Stimulated activated memory B cell treated with anti-CD40 and anti-IgM and Interleukin-4, amounts not matched to agents 10 μg/mL and 1 μg/mL and 100 μg/mL, for 72 hours (primary cell): ENCODE measurements around the gene SLC26A11.
"Not testable (repeated sequence)": the region's sequence is repeated elsewhere in the genome, so short reads cannot be mapped to it uniquely, and the experiment has no call there.

ENCODE experiments used
- ATAC-seq: fragments of 150-1000 bp; cut with Tn5 transposase; 2 replicates; pipeline ENCODE4 v1.10.0; 2021
- H3K27ac Mint-ChIP-seq: one replicate; pipeline ENCODE4 v1.8.0; 2022; ENCODE audit warnings: mild to moderate bottlenecking, mixed read lengths
- H3K27me3 Mint-ChIP-seq: one replicate; pipeline ENCODE4 v1.8.0; 2022; ENCODE audit warnings: mixed read lengths
- H3K36me3 Mint-ChIP-seq: one replicate; pipeline ENCODE4 v1.8.0; 2022; ENCODE audit warnings: mixed read lengths
- H3K4me1 Mint-ChIP-seq: one replicate; pipeline ENCODE4 v1.8.0; 2022; ENCODE audit warnings: mixed read lengths
- H3K4me3 Mint-ChIP-seq: one replicate; pipeline ENCODE4 v1.8.0; 2022; ENCODE audit warnings: mild to moderate bottlenecking, moderate library complexity, mixed read lengths
- H3K9me3 Mint-ChIP-seq: one replicate; pipeline ENCODE4 v1.8.0; 2022; ENCODE audit warnings: mixed read lengths

SLC26A11 gene

DNA sequence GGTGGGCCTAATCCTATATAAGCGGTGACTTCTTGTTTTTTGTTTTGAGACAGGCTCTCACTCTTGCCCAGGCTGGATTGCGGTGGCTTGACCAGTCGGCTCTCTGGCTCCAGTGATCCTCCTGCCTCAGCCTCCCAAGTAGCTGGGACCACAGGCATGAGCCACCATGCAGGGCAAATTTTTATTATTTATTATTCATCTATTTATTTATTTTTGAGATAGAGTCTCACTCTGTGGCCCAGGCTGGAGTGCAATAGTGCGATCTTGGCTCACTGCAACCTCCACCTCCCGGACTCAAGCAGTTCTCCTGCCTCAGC lies 35.8 kb downstream of the SLC26A11 start:
- no peak for ATAC-seq
- Mint-ChIP-seq H3K9me3 (no peaks in the 10 kb centered on the region), H3K4me1 (peaks cover 43% of the 10 kb centered on the region), H3K27ac (no peak overlapping the region), H3K27me3 (no peaks in the 10 kb centered on the region), H3K36me3 (no peaks in the 10 kb centered on the region), H3K4me3 (no peak overlapping the region)

DNA sequence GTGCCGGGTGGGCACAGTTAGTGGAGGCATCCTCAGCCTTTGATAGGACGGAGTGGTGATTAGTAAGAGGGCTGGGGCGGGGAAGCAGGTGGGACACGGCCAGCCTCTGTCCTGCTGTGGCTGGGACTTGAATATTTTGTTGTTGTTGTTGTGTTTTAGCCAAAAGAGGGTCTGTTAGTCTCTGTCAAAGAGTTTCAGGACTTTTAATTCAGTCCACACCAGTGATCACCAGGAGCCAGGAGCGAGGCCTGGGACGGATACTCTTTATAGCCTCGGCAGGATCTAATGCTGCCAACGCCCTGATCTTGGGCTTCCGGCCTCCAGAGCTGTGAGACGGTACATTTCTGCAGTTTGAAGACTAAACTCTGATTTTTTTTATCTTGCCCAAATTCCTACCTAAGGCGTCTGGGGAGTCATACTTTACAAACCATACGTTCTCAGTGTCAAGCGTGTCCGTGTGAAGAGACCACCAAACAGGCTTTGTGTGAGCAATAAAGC lies 37.5 kb downstream of the SLC26A11 start:
- no peak for ATAC-seq
- Mint-ChIP-seq H3K27ac (peak overlapping the region; percentile 89), H3K27me3 (no peaks in the 10 kb centered on the region), H3K4me1 (peaks cover 57% of the 10 kb centered on the region), H3K4me3 (no peak overlapping the region), H3K36me3 (no peaks in the 10 kb centered on the region), H3K9me3 (no peaks in the 10 kb centered on the region)

DNA sequence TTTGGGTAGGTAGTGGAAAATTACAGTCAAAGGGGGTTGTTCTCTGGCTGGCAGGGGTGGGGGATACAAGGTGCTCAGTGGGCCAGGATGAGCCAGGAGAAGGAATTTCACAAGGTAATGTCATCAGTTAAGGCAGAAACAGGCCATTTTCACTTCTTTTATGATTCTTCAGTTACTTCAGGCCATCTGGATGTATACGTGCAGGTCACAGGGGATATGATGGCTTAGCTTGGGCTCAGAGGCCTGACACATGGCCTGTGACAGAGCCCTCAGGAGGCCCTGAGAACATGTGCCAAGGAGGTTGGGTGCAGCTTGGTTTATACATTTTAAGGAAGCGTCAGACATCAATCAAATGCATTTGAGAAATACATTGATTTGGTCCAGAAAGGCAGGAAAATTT lies 38.1 kb downstream of the SLC26A11 start:
- peak overlapping the region; percentile 89 for H3K27ac Mint-ChIP-seq
- peak overlapping the region; percentile 54 for H3K4me3 Mint-ChIP-seq
- not testable (repeated sequence) for H3K9me3 Mint-ChIP-seq, H3K27me3 Mint-ChIP-seq, ATAC-seq, H3K36me3 Mint-ChIP-seq
- H3K4me1 Mint-ChIP-seq = peaks cover 62% of the 10 kb centered on the region

DNA sequence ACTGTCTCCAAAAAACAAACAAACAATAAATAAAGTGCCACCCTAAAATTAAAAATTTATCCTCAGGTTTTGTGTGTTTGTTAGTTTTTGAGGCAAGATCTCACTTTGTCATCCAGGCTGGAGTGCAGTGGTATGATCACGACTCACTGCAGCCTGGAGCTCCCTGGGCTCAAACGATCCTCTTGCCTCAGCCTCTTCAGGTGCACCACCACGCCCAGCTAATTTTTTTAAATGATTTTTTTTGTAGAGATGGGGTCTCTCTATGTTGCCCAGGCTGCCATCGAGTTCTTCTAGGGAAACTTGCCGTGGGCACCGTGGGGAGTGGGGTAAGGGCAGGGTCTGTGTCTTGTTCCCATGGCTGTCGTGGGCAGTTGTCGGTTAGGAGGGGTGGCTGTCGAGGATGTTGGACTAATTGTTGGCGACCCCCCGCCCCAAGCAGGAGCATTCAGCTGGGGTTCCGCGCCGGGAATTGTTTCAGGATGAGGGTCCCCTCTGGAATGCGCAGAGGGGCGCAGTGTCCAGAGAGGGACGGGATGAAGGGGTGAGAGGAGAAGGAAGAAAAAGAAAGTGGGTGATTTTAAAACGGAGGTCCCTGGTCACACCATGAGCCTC lies 39.3 kb downstream of the SLC26A11 start:
- H3K36me3 Mint-ChIP-seq = peaks cover 2% of the 10 kb centered on the region
- no peaks in the 10 kb centered on the region for H3K9me3 Mint-ChIP-seq
- peak overlapping the region; percentile 89 for H3K27ac Mint-ChIP-seq
- H3K4me3 Mint-ChIP-seq = peak overlapping the region; percentile 94
- peaks cover 68% of the 10 kb centered on the region for H3K4me1 Mint-ChIP-seq
- H3K27me3 Mint-ChIP-seq = no peaks in the 10 kb centered on the region
- no peak for ATAC-seq

DNA sequence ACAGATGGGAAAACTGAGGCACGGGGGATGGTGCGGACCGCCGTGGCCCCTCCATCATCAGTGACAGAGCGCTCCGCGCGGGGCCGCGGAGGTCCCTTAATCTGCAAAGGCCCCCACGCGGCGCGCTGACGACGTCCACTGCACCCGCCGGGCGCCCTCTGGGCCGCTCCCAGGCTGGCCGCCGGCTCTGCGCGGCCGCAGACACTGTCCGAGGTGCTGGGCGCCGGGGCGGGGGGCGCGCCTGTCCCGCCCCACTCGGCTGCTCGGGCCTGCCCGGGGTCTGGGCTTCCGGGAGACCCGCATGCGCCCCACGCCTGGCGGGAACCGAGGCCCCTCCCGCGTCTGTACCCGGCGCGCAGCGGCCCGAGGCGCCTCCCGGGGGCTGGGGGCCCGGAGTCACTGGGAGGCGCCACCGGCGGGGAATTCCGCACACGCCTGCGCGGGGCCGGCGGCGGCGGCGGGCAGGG lies 39.9 kb downstream of the SLC26A11 start:
- H3K27ac Mint-ChIP-seq = peak overlapping the region; percentile 89
- peak overlapping the region; percentile 94 for H3K4me3 Mint-ChIP-seq
- peaks cover 68% of the 10 kb centered on the region for H3K4me1 Mint-ChIP-seq
- H3K9me3 Mint-ChIP-seq = no peaks in the 10 kb centered on the region
- peak; percentile 74 for ATAC-seq
- H3K27me3 Mint-ChIP-seq = no peaks in the 10 kb centered on the region
- H3K36me3 Mint-ChIP-seq = peaks cover 5% of the 10 kb centered on the region

DNA sequence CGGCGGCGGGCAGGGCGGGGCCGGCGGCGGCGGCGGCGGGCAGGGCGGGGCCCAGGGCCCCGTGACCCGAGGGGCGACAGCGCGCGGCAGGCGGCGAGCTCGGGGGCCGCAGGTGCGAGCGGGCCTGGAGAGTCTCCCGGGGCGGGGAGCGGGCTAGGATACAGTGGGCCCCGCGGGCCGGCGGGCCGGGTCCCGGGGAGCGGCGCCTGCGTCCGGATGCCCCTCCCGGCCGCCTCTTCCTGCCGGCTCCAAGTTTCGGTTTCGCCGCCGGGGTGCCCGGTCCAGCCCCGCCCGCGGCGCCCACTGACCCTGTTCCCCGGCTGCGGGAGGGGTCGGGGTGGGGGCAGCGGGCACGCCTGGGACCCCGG lies 40.5 kb downstream of the SLC26A11 start, which contains the start of gene RNF213:
Gene RNF213, plus strand, starts transcription at position 62 of the 368 bp plus-strand sequence. CDS start 2,830 bp downstream, outside the sequence.
- no peaks in the 10 kb centered on the region for H3K9me3 Mint-ChIP-seq

DNA sequence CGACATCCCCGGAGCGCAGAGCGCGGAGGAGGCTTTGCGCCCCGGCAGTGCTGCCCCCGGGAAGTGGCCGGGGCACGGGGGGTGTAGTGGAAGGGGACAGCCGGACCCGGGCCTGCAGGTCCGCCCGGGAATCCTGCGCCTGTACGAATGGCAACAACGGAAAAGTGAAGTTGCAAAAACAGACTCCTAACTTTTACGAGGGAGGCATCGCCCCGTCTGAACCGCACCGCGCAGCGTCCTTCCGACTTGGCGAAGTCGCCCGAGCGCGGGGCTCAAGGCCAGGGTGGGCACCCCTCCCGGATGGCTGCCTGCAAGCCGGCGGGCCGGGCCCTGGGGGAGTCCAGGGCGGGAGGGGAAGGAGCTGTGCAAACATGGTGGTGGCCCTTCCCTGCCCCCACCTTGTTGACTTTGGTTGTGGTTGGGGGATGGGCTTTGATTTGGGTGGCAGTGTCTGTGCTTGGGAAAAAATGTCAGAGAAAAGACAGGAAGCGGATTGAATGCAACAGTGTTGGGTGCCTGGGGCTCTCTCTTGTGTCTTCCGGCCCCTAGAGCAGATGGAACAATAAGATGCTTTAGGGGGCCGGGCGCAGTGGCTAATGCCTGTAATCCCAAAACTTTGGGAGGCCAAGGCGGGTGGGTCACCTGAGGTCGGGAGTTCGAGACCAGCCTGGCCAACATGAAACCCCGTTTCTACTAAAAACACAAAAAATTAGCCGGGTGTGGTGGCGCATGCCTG lies 41.1 kb downstream of the SLC26A11 start:
- H3K27ac Mint-ChIP-seq = peak overlapping the region; percentile 90
- peaks cover 74% of the 10 kb centered on the region for H3K4me1 Mint-ChIP-seq
- ATAC-seq = peak; percentile 38
- no peaks in the 10 kb centered on the region for H3K27me3 Mint-ChIP-seq
- H3K36me3 Mint-ChIP-seq = peaks cover 11% of the 10 kb centered on the region
- H3K9me3 Mint-ChIP-seq = no peaks in the 10 kb centered on the region
- peak overlapping the region; percentile 77 for H3K4me3 Mint-ChIP-seq

More for the DNA sequence above, 40.5 kb downstream of the SLC26A11 start, which contains the start of gene RNF213:
- H3K27me3 Mint-ChIP-seq = no peaks in the 10 kb centered on the region
- peak within 1 kb of the TSS; percentile 90 for H3K27ac Mint-ChIP-seq
- H3K36me3 Mint-ChIP-seq = peaks cover 9% of the 10 kb centered on the region
- H3K4me3 Mint-ChIP-seq = peak within 1 kb of the TSS; percentile 94
- ATAC-seq = peak; percentile 75
- peaks cover 71% of the 10 kb centered on the region for H3K4me1 Mint-ChIP-seq

DNA sequence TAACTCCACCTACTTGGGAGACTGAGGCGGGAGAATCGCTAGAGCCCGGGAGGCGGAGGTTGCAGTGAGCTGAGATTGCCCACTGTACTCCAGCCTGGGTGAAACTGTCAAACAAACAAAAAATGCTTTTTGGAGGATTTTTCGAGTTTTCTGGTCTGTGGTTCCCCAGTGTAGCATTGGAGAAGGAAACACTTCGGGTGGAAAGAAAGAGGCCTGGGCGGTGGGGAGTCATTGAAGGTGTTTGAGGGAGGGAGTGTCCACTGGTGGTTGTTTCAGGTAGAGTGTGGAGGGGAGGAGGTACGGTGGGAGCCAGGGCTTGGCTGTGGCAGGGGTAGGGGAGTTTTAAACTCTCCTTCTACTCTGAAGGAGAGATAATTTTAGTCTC lies 41.7 kb downstream of the SLC26A11 start:
- ATAC-seq = no peak
- H3K36me3 Mint-ChIP-seq = peaks cover 11% of the 10 kb centered on the region
- peak overlapping the region; percentile 77 for H3K4me3 Mint-ChIP-seq
- H3K9me3 Mint-ChIP-seq = no peaks in the 10 kb centered on the region
- peaks cover 74% of the 10 kb centered on the region for H3K4me1 Mint-ChIP-seq
- H3K27ac Mint-ChIP-seq = peak overlapping the region; percentile 90
- no peaks in the 10 kb centered on the region for H3K27me3 Mint-ChIP-seq

DNA sequence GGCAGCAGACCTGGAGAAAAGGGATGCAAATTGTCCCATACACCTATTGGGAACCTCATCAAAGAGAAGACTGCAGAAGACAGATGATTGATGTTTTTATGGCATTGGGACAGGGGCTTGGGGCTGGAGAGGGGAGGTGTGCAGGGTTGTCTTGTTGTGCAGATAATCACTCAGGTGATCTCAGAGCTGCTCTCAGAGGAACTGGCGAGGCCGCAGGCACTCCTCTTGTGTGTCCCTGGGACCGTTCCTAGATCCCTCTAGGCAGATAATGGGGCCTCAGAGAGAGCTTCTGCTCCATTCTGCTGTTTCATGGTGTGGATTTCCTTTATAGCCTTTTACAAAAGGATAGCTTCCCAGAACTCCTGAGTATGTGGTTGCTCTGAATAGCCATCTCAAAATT lies 42.1 kb downstream of the SLC26A11 start:
- no peak for ATAC-seq
- no peaks in the 10 kb centered on the region for H3K27me3 Mint-ChIP-seq
- H3K4me1 Mint-ChIP-seq = peaks cover 73% of the 10 kb centered on the region

DNA sequence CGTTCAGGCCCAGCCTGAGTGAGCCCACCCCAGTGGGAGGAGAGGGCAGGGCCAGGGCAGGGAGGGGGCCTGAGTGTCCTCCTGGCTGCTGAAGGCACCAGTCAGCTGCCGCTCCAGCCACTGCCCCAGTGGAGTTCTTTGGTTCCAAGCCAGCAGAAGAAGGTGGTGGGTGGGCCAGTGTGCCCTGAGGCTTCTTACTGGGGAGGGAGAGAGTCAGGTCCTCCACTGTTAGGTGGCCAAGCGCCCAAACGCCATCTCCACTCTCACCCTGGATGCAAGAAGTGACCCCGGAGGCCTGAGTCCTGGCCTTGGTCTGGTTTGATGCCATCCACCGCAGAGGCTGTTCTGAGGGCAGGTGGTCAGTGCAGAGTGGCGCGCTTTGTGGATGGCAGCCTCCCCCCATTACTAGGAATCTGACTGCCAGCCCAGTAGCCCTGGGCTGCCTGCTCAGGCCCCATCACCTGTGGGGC lies 42.6 kb downstream of the SLC26A11 start:
- peaks cover 11% of the 10 kb centered on the region for H3K36me3 Mint-ChIP-seq
- H3K27me3 Mint-ChIP-seq = no peaks in the 10 kb centered on the region
- H3K4me3 Mint-ChIP-seq = peak overlapping the region; percentile 87
- no peaks in the 10 kb centered on the region for H3K9me3 Mint-ChIP-seq
- H3K4me1 Mint-ChIP-seq = peaks cover 68% of the 10 kb centered on the region
- ATAC-seq = no peak
- peak overlapping the region; percentile 90 for H3K27ac Mint-ChIP-seq

More for the DNA sequence above, 42.1 kb downstream of the SLC26A11 start:
- Mint-ChIP-seq H3K27ac (peak overlapping the region; percentile 90), H3K9me3 (no peaks in the 10 kb centered on the region), H3K36me3 (peaks cover 11% of the 10 kb centered on the region), H3K4me3 (peak overlapping the region; percentile 77)

DNA sequence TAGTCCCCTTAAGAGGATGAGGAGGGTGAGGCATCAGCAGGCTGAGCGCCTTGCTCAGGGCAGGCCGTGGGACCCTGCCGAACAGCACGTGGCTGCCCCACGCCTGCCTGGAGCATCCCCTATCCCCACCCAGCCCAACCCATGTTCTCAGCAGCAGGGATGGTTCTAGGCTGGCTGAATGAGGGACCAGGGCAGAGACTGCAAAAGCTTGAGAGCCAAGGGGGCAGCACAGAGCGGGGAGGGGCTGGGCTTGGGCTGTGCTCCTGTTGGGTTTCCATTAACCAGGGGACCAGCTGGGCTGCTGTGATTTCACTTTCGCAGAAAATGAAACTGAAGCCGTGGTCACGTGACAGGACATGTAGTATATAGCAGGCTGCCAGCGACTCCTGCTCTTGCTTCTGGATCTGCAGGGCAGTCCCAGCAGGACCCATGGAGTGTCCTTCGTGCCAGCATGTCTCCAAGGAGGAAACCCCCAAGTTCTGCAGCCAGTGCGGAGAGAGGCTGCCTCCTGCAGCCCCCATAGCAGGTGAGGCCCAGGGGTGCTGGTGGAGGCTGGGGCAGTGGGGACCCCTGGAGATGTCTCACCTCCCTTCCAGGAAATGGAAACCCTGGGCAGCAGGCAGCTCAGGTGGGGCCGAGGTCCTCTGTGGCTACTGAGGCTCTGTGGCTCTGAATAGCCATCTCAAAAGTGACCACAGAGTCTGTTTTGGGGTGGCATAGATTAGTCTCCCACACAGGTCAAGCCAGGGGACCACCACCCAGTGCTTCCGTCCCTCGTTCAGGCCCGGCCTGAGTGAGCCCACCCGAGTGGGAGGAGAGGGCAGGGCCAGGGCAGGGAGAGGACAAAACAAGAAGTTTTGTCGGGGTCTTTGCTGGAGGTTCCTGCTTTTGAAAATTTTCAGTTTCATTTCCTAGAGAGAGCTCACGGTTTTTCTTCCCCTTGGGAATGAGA lies 43.3 kb downstream of the SLC26A11 start:
- Mint-ChIP-seq H3K27ac (peak overlapping the region; percentile 90), H3K27me3 (no peaks in the 10 kb centered on the region), H3K36me3 (peaks cover 11% of the 10 kb centered on the region), H3K9me3 (no peaks in the 10 kb centered on the region), H3K4me1 (peaks cover 61% of the 10 kb centered on the region), H3K4me3 (peak overlapping the region; percentile 87)
- peak; percentile 67 for ATAC-seq

DNA sequence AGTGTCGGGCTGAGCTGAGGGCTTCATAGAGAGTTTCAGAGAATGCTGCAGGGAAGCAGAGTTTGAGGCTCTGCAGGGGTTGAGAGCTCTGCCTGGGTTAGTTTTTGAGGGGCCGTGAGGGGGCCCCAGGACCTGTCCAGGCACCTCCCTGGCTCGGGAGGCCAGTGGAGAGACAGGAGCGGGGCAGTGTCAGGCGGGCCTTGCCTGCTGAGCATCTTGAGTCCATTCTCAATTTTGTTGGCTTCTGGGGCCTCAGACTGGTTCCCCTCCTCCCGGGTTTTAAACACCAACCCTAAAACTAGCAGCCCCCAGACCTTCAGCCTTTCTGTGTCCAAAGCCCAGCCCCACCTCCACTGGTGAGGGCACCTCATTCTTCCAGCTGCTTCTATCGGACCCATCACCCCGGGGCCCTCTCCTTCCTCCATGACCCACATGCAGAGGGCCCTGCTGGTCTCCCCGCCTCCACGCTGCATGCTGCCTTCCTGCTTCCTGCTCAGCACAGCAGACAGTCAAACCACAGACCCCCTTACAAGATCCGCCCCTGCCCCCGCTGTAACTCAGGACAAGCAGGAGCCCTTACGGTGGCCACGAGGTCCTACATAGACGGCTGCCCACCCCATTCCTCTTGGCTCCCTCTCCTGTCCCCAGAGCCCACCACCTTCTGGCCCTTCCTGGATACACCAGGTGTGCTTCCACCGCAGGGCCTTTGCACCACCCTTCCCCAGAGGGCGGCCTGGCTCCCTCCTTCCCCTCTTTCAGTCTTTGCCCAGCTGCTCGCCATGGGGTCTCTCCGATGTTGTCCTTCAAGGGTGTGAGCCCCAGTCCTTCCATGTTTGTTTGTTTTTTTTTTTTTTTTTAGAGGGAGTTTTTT lies 44.2 kb downstream of the SLC26A11 start:
- ATAC-seq = no peak
- H3K36me3 Mint-ChIP-seq = peaks cover 11% of the 10 kb centered on the region
- H3K4me1 Mint-ChIP-seq = peaks cover 52% of the 10 kb centered on the region
- peak overlapping the region; percentile 90 for H3K27ac Mint-ChIP-seq
- peak overlapping the region; percentile 87 for H3K4me3 Mint-ChIP-seq
- no peaks in the 10 kb centered on the region for H3K27me3 Mint-ChIP-seq
- no peaks in the 10 kb centered on the region for H3K9me3 Mint-ChIP-seq

DNA sequence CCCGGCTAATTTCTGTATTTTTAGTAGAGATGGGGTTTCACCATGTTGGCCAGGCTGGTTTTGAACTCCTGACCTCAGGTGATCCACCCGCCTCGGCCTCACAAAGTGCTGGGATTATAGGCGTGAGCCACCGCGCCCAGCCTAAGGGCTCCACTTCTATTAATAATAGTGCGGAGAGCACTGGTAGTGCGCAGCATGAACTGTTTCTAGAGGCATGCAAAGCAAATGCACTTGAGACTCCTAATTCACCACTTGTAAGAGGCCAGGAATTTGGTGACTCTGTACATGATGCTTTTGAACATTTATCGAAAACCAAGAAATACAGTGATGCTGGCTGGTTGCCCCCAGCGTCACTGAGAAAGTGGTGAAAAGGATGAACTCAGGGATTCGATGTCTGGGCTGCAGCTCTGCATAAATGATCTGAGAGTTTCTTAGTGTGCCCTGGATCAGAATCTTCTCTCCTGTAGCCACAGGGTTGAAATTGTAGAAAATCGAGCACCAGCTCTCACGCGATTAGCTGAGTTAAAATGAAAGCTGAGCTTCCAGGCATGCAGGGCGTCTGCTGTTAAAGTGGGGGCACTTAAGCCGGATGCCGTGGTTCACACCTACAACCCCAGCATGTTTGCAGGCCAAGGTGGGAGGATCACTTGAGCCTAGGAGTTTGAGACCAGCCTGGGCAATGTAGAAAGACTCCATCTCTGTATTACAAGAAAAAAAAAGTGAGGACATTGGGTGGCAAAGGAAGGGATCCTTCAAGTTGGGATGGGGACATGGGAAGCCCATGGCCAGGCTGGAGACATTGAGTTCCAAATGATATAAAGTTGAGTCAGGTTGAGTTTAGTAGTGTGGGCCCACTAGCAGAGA lies 45.2 kb downstream of the SLC26A11 start:
- Mint-ChIP-seq H3K36me3 (peaks cover 11% of the 10 kb centered on the region), H3K27me3 (no peaks in the 10 kb centered on the region), H3K9me3 (no peaks in the 10 kb centered on the region), H3K4me1 (peaks cover 46% of the 10 kb centered on the region), H3K4me3 (peak overlapping the region; percentile 87), H3K27ac (peak overlapping the region; percentile 90)
- peak; percentile 54 for ATAC-seq
